HepG2 (cell line): ENCODE measurements around the gene VAPA. TPM values are rescaled to one million over a fixed set of nuclear protein-coding genes. Genes with fewer than 3 reads are reported as not detected.

Experiments used
- ISX ChIP-seq: sonication (generic); formaldehyde crosslinking; conservative IDR thresholded peaks from 2 replicates; pipeline ENCODE4 v1.5.0; 2020; ENCODE audit warnings: missing genetic modification reagents
- KDM1A ChIP-seq: IDR thresholded peaks from 2 replicates; pipeline ENCODE4 v1.6.1; 2016; ENCODE audit warnings: missing compliant biosample characterization
- KDM2A ChIP-seq: sonication (generic); formaldehyde crosslinking; IDR thresholded peaks from 2 replicates; pipeline ENCODE4 v1.4.0; 2020; ENCODE audit warnings: low read depth, missing genetic modification reagents, borderline replicate concordance
- NFYB ChIP-seq: sonication (generic); formaldehyde crosslinking; IDR thresholded peaks from 2 replicates; pipeline ENCODE4 v1.4.0; 2020; ENCODE audit warnings: missing genetic modification reagents
- NR2C2 ChIP-seq: sonication (generic); formaldehyde crosslinking; IDR thresholded peaks from 2 replicates; pipeline ENCODE4 v1.4.0; 2020; ENCODE audit warnings: missing genetic modification reagents, mild to moderate bottlenecking, moderate library complexity, borderline replicate concordance
- PAWR ChIP-seq: sonication (generic); formaldehyde crosslinking; IDR thresholded peaks from 2 replicates; pipeline ENCODE4 v1.4.0; 2020; ENCODE audit warnings: missing genetic modification reagents, mild to moderate bottlenecking, borderline replicate concordance
- PHF20 ChIP-seq: sonication (generic); formaldehyde crosslinking; IDR thresholded peaks from 2 replicates; pipeline ENCODE4 v1.5.0; 2020; ENCODE audit warnings: mild to moderate bottlenecking, missing genetic modification reagents
- RXRB ChIP-seq: IDR thresholded peaks from 2 replicates; pipeline ENCODE4 v1.6.1; 2016; ENCODE audit warnings: borderline replicate concordance, missing genetic modification reagents, missing compliant biosample characterization
- SAP130 ChIP-seq: IDR thresholded peaks from 2 replicates; pipeline ENCODE4 v1.6.1; 2016; ENCODE audit warnings: low read depth
- SCMH1 ChIP-seq: sonication (generic); formaldehyde crosslinking; IDR thresholded peaks from 2 replicates; pipeline ENCODE4 v1.9.0; 2021; ENCODE audit warnings: missing genetic modification reagents, mild to moderate bottlenecking, borderline replicate concordance
- SIX4 ChIP-seq: sonication (generic); formaldehyde crosslinking; IDR thresholded peaks from 2 replicates; pipeline ENCODE4 v1.4.0; 2020; ENCODE audit warnings: missing genetic modification reagents
- ZFP62 ChIP-seq: sonication (generic); formaldehyde crosslinking; IDR thresholded peaks from 2 replicates; pipeline ENCODE4 v1.4.0; 2020; ENCODE audit warnings: missing genetic modification reagents
- ZFYVE20 ChIP-seq: sonication (generic); formaldehyde crosslinking; IDR thresholded peaks from 2 replicates; pipeline ENCODE4 v1.8.0; 2023; ENCODE audit warnings: low read depth, mild to moderate bottlenecking, moderate library complexity, missing genetic modification reagents, borderline replicate concordance
- ZNF256 ChIP-seq: sonication (generic); formaldehyde crosslinking; conservative IDR thresholded peaks from 2 replicates; pipeline ENCODE4 v1.4.0; 2020; ENCODE audit warnings: missing genetic modification reagents
- ZNF614 ChIP-seq: IDR thresholded peaks from 2 replicates; pipeline ENCODE4 v1.6.1; 2018; ENCODE audit warnings: missing biosample characterization, missing genetic modification reagents, inconsistent platforms, borderline replicate concordance
- ZNF761 ChIP-seq: sonication (generic); formaldehyde crosslinking; conservative IDR thresholded peaks from 2 replicates; pipeline ENCODE4 v1.4.0; 2020; ENCODE audit warnings: mild to moderate bottlenecking, missing genetic modification reagents
- polyA plus RNA-seq, 8 experiments: library from polyadenylated mRNA; depleted of rRNA in 3 of 8; stranded (reverse) in 7 of 8; unstranded in 1 of 8; fragments of >200 nt; fragmentation: Illumina TruSeq in 4 of 8; extraction: Trizol in 4 of 8; gene quantifications; 2 replicates each; pipeline versions ENCODE4 v1.2.1 to v1.2.3, GENCODE V29; 2011 to 2016; ENCODE audit warnings: low read depth in 4 of 8, missing spikeins in 1 of 8, mixed read lengths in 1 of 8; ENCODE audit not compliant: insufficient read depth in 1 of 8
- total RNA-seq, 5 experiments: library from RNA; depleted of rRNA; stranded (reverse); fragments of >200 nt; fragmentation: Illumina TruSeq; extraction: Trizol; gene quantifications; 2 replicates each; pipeline ENCODE4 v1.2.3, GENCODE V29; 2016; ENCODE audit warnings: low read depth in 1 of 5
- TF ChIP-seq, protein P1 (sequence below): sonication (generic); formaldehyde crosslinking; IDR thresholded peaks from 2 replicates; pipeline ENCODE4 v1.5.1; 2020; ENCODE audit warnings: mild to moderate bottlenecking, missing genetic modification reagents, moderate library complexity
- TF ChIP-seq, protein P2 (sequence below): IDR thresholded peaks from 2 replicates; pipeline ENCODE4 v1.6.1; 2016
- TF ChIP-seq, protein P3 (sequence below): sonication (generic); formaldehyde crosslinking; IDR thresholded peaks from 2 replicates; pipeline ENCODE4 v1.4.0; 2020; ENCODE audit warnings: missing genetic modification reagents, borderline replicate concordance
- TF ChIP-seq, protein P4 (sequence below), 2 experiments: sonication (generic) in 1 of 2; formaldehyde crosslinking in 1 of 2; IDR thresholded peaks; 2 replicates each; pipeline versions ENCODE4 v1.4.0 to v1.6.1; 2016 to 2020; ENCODE audit warnings: borderline replicate concordance in 1 of 2, low read depth in 1 of 2, mild to moderate bottlenecking in 1 of 2, missing genetic modification reagents in 1 of 2

Gene VAPA
- total and polyA plus RNA-seq, 2 of the 13 experiments (the other 11 are each of a cell fraction or from before 2014, with no cell fraction given): 167 to 294 TPM

DNA sequence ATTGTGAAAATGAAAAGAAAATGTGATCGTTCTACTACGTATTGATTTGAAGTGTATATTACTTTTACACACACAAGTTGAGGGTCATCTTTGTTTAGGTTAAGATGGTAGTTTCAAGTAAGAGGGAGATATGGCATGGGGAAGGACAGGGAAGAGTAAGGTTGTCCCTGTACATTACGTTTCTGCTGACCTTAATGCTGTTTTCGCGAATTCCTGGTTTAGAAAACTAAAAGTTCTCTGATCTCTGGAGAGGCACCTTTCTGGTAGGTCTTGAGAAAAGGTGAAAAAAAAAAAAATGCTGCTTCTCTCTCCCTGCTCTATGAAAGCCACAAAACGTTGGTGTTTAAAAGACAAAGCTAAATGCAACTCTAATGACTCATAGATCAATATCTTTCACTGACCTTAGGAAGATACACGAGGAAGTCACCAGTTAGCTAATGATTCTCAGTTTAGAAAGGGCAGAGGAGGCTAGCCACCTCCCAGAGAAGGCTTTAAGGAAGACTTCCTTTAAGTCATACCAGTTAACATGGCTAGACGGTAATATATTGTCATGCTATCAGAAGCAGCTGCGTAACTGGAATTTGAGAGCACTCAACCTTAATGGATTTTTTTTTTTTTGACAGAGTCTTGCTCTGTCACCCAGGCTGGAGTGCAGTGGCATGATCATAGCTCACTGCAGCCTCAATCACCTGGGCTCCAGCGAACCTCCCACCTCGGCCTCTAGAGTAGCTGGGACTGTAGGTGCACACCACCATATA, 14.8 kb upstream of the VAPA start (continued):
- TF ChIP-seq NFYB: no peak
- no peak for TF ChIP-seq SCMH1 (CRISPR knock-in tag)
- TF ChIP-seq, protein P1, sequence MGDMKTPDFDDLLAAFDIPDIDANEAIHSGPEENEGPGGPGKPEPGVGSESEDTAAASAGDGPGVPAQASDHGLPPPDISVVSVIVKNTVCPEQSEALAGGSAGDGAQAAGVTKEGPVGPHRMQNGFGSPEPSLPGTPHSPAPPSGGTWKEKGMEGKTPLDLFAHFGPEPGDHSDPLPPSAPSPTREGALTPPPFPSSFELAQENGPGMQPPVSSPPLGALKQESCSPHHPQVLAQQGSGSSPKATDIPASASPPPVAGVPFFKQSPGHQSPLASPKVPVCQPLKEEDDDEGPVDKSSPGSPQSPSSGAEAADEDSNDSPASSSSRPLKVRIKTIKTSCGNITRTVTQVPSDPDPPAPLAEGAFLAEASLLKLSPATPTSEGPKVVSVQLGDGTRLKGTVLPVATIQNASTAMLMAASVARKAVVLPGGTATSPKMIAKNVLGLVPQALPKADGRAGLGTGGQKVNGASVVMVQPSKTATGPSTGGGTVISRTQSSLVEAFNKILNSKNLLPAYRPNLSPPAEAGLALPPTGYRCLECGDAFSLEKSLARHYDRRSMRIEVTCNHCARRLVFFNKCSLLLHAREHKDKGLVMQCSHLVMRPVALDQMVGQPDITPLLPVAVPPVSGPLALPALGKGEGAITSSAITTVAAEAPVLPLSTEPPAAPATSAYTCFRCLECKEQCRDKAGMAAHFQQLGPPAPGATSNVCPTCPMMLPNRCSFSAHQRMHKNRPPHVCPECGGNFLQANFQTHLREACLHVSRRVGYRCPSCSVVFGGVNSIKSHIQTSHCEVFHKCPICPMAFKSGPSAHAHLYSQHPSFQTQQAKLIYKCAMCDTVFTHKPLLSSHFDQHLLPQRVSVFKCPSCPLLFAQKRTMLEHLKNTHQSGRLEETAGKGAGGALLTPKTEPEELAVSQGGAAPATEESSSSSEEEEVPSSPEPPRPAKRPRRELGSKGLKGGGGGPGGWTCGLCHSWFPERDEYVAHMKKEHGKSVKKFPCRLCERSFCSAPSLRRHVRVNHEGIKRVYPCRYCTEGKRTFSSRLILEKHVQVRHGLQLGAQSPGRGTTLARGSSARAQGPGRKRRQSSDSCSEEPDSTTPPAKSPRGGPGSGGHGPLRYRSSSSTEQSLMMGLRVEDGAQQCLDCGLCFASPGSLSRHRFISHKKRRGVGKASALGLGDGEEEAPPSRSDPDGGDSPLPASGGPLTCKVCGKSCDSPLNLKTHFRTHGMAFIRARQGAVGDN (CRISPR knock-in tag): no peak
- TF ChIP-seq SIX4 (CRISPR knock-in tag): no peak
- no peak for TF ChIP-seq KDM1A (CRISPR knock-in tag)
- TF ChIP-seq ZNF256: no peak
- TF ChIP-seq ZNF614 (CRISPR knock-in tag): peak; percentile 90
- no peak for TF ChIP-seq ZFYVE20
- no peak for TF ChIP-seq PHF20
- no peak for TF ChIP-seq ZFP62 (CRISPR knock-in tag)
- TF ChIP-seq, protein P2, sequence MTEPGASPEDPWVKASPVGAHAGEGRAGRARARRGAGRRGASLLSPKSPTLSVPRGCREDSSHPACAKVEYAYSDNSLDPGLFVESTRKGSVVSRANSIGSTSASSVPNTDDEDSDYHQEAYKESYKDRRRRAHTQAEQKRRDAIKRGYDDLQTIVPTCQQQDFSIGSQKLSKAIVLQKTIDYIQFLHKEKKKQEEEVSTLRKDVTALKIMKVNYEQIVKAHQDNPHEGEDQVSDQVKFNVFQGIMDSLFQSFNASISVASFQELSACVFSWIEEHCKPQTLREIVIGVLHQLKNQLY (CRISPR knock-in tag): no peak
- TF ChIP-seq ISX: no peak
- TF ChIP-seq ZNF761 (CRISPR knock-in tag): no peak
- no peak for TF ChIP-seq NR2C2 (CRISPR knock-in tag)
- TF ChIP-seq SAP130 (CRISPR knock-in tag): peak; percentile 66
- TF ChIP-seq, protein P3, sequence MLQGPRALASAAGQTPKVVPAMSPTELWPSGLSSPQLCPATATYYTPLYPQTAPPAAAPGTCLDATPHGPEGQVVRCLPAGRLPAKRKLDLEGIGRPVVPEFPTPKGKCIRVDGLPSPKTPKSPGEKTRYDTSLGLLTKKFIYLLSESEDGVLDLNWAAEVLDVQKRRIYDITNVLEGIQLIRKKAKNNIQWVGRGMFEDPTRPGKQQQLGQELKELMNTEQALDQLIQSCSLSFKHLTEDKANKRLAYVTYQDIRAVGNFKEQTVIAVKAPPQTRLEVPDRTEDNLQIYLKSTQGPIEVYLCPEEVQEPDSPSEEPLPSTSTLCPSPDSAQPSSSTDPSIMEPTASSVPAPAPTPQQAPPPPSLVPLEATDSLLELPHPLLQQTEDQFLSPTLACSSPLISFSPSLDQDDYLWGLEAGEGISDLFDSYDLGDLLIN: no peak
- TF ChIP-seq, protein P4, sequence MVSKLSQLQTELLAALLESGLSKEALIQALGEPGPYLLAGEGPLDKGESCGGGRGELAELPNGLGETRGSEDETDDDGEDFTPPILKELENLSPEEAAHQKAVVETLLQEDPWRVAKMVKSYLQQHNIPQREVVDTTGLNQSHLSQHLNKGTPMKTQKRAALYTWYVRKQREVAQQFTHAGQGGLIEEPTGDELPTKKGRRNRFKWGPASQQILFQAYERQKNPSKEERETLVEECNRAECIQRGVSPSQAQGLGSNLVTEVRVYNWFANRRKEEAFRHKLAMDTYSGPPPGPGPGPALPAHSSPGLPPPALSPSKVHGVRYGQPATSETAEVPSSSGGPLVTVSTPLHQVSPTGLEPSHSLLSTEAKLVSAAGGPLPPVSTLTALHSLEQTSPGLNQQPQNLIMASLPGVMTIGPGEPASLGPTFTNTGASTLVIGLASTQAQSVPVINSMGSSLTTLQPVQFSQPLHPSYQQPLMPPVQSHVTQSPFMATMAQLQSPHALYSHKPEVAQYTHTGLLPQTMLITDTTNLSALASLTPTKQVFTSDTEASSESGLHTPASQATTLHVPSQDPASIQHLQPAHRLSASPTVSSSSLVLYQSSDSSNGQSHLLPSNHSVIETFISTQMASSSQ (IDR thresholded peaks at IDR 0.05; ENCODE audit: low read depth): 0 out of 2 replicates have a peak, but pooled peaks have one; percentile 48
- TF ChIP-seq, protein P4 (CRISPR knock-in tag; IDR thresholded peaks at IDR 0.05; ENCODE audit: borderline replicate concordance): no peak
- TF ChIP-seq PAWR (CRISPR knock-in tag): no peak
- TF ChIP-seq KDM2A: no peak
- TF ChIP-seq RXRB (CRISPR knock-in tag): peak; percentile 78
